Amniotic stem cell (primary cell): Measurements from ENCODE around the gene ARHGEF17.
"Not testable (repeated sequence)": the region's sequence is repeated elsewhere in the genome, so short reads cannot be mapped to it uniquely, and the experiment has no call there.

Experiments used
- DNase-seq: peaks from one replicate; lab custom pipeline; 2025; lab: John Stamatoyannopoulos, UW

The ARHGEF17 gene, protein sequence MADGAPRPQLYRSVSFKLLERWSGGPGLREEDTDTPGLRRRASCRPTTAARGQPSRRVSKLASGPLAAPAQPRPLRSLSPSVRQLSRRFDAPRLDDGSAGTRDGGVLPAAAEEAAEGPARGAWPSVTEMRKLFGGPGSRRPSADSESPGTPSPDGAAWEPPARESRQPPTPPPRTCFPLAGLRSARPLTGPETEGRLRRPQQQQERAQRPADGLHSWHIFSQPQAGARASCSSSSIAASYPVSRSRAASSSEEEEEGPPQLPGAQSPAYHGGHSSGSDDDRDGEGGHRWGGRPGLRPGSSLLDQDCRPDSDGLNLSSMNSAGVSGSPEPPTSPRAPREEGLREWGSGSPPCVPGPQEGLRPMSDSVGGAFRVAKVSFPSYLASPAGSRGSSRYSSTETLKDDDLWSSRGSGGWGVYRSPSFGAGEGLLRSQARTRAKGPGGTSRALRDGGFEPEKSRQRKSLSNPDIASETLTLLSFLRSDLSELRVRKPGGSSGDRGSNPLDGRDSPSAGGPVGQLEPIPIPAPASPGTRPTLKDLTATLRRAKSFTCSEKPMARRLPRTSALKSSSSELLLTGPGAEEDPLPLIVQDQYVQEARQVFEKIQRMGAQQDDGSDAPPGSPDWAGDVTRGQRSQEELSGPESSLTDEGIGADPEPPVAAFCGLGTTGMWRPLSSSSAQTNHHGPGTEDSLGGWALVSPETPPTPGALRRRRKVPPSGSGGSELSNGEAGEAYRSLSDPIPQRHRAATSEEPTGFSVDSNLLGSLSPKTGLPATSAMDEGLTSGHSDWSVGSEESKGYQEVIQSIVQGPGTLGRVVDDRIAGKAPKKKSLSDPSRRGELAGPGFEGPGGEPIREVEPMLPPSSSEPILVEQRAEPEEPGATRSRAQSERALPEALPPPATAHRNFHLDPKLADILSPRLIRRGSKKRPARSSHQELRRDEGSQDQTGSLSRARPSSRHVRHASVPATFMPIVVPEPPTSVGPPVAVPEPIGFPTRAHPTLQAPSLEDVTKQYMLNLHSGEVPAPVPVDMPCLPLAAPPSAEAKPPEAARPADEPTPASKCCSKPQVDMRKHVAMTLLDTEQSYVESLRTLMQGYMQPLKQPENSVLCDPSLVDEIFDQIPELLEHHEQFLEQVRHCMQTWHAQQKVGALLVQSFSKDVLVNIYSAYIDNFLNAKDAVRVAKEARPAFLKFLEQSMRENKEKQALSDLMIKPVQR (N-terminal part only)

GRCh38 chr11:73308003-73308960 lies at the start of gene ARHGEF17:
TSS of gene ARHGEF17 (plus strand) at chr11:73308276. CDS start at chr11:73308639, 363 bp downstream.
- peak; percentile 76 for DNase-seq

DNA sequence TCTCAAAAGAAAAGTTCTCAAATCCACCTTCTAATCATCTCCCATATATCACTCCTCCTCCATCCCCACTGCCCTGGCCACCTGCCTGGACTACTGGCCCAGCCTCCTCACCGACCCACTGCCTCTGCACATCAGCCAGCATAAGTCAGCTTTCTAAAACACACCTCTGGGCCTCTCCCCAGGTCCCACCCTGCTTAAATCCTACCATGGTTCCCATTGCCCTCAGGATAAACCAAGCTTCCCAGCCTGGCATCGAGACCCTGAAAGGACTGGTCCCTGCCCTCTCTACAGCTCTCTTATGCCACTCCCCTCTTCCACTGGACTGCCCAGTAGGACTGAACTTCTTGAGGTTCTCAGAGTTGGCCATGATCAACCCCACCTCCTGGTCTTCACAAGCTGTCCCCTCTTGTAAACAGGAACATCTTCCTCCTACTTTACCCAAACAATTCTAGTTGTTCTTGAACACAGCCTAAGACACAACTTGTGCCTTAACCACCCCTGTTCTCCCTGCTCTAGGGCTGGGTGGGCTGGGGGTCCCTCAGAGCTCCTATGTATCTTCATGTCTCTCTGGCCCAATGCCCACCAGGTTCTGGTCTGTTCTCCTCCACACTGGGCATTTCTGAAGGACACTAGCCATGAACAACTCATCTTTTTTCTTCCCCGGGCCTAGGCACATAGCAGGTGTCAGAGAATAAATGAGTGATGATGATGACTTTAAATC lies 48.5 kb upstream of the ARHGEF17 start:
- no peak for DNase-seq

GRCh38 chr11:73260127-73260457 lies 48.0 kb upstream of the ARHGEF17 start:
- no peak for DNase-seq

GRCh38 chr11:73262851-73263495 lies 45.1 kb upstream of the ARHGEF17 start:
- DNase-seq, result no peak

DNA sequence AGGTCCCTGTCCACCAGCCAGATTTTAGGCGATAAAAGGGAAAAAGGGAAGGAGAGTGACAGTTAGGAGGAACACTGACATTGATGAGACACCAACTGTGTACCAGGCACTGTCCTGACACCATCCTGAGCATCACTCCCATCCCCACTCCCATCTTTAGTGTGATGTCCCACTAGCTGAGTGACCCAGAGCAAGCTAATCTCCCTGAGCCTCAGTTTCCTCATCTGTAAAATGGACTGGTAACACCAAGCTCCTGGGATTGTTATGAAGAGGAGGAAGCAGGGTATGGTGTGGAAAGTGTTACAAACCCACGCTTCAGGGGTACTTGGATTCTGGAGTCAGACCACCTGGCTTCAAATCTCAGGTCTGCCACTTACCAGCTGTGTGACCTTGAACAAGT lies 44.4 kb upstream of the ARHGEF17 start:
- no peak for DNase-seq

- DNase-seq, result no peak
Observed at GRCh38 chr11:73265278-73265810, 42.7 kb upstream of the ARHGEF17 start.

DNA sequence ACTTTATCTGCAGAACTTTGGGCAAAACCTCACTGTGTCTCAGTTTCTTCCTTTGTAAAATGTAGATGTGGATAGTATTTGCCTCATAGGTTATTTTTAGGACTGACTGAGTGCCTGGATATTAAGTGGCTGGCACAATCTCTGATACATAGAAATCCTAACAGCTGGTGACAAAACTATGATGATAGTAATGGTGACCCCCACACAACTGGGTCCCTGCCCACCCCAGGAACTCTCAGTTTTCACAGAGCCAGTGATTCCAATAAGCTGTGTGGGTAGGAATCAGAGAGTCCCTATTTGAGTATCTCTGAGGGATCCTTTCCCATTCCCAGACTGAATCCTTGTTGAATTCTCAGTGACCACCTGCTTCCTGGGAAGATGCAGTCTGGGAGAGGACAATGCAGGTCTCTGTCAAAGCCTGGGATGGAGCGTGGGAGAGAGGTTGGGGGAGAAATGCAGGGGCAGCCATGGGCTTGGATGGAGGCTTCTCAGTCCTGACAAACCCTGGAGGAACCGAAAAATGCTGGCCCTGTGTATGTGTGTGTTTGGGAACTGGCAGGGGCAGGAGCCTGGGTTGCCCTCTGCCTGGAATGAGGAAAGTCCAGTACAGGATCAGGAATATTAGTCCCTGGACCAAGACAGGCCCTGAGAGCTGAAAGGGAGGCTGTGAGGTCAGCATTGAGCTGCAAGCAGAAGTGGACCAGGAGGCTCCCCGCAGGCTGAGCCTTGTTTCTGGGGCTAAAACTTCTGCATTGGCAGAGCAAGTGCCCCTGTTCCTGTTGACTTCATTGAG lies 42.0 kb upstream of the ARHGEF17 start:
- DNase-seq, result no peak

DNA sequence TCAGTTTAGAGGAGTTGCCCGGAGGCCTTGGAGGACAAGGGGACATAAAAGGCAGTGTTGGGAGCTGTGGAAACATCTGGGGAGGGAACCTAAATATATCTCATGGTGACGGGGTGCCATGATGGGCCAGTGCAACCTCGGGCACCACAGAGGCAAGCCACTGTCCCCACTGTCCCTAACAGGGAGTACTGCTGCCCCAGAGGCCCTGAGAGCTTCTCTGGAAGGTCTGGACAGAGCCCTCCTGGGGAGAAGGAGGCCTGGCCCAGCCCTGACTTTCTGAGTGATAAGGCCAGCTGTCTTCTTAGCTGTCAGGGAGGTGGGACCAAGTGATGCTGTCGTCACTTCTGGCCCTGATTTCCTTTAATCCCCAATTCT lies 41.4 kb upstream of the ARHGEF17 start:
- DNase-seq, result no peak

- no peak for DNase-seq
Observed at GRCh38 chr11:73267122-73267846, 40.8 kb upstream of the ARHGEF17 start.

DNA sequence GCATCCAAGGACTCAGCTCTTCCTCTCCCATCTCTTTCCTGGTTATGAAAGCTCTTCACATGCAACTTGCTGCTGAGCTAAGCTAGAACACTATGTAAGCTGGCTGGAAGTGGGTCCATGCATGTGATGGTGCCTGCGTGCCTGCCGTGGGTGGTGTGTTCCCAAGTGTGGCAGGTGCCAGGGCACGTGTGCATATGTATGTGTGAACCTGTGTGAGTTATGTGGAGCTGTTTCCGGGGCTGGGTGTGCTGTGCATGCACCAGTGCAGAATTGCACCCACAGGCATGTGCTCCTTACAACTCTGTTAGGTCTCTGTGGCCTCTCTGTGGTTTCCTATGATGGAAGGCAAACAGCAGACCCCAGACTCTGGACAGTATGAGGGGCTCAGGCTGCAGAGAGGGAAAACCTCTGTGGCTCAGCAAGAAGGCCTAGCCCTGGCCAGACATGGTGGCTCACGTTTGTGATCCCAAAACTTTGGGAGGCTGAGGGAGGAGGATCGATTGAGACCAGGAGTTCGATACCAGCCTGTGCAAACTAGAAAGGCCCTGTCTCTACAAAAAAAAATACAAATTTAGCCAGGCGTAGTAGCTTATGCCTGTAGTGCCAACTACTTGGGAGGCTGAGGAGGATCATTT lies 40.1 kb upstream of the ARHGEF17 start:
- no peak for DNase-seq

- DNase-seq, result no peak
Observed at GRCh38 chr11:73268671-73269271, 39.3 kb upstream of the ARHGEF17 start.

GRCh38 chr11:73269459-73270015 lies 38.5 kb upstream of the ARHGEF17 start:
- DNase-seq, result no peak

DNA sequence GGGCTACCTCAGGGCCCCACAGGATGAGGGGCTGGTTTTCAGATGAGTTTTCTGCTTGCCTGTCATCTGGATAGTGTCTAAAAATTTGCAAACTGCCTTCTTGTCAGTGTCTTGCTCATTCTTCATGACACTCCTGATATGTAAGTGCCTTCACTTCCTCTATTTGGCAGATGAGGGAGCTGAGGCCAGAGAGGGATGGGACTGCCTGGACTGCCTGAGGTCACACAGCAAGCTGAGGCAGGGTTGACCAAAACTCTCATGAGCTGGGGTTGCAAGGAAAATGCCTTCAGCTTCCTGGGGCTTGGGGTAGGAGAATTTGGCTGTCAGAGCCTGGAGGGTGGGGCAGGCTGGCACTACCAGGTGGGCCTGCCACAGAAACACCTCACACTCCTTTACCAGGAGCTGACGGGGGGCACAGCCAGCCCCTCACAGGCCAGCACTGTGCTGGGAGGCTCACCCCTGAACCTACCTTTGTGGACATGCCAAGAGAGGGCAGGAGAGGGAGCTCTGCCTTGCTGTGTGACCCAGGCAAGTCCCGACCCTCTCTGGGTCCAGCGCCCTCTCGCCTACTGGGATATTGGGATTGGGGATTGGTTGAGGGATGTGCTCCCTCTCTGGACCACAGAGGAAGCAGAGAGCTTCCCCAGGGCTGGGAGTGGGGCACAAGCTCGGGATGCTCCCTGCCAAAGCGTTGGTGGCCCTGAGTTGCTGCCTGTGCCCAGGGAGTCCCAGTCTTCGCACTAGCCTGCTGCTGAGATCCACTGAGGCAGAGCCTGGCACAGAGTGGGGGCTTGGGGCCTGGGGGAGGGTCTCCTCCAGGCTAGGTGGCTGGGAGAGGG lies 37.8 kb upstream of the ARHGEF17 start:
- DNase-seq, result no peak

DNA sequence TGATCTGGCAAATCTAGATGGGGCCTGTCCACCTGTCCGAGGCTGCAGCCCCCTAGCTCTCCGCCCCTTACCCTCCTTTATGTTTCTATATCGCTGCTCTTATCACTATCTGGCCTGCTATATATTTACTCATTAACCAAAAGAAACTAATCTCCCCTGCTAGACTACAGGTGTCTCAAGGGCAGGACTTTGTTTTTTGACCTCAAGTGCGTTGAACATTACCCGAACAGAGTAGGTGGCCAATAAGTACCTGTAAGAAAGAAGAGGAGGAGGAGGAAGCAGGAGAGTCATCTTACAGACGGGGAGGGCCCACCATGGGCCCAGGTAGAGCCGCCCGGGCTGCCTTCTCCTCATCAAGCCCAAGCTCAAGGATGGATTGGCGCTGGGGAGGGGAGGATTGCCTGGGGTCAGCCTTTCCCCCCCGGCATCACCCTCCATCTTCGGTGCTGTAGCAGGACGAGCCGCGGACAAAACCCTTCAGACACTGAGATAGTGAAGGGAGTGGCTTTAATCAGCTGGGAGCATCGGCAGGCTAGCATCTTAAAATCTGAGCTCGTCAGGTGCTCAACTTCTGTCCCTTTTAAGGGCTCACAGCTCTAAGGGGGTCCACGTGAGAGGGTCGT lies 37.1 kb upstream of the ARHGEF17 start:
- DNase-seq, result no peak

DNA sequence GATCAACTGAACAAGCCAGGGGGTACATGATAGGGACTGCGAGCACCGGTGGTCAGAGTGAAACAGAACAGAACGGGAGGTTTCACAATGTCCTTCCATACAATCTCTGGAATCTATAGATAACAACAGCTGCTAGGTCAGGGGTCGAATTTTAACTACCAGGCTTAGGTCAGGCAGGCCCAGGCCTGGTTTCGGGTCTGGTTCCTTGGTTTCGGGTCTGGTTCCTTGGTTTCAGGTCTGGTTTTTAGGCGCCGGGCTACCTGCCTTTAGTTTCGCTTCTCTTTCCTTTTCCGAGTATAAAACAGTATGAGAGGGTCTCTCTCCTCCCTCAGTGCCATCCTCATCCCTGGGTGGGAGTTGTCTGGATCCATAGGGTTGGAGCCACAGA lies 36.6 kb upstream of the ARHGEF17 start:
- DNase-seq, result not testable (repeated sequence)
